ENCODE data around the gene NRCAM. TPM values are rescaled to one million over a fixed set of nuclear protein-coding genes. Genes with fewer than 3 reads are reported as not detected.

NRCAM gene
- polyA plus RNA-seq, 12 donors, result 14.1 to 60.4 (median 35.1) TPM; not detected in 1

DNA sequence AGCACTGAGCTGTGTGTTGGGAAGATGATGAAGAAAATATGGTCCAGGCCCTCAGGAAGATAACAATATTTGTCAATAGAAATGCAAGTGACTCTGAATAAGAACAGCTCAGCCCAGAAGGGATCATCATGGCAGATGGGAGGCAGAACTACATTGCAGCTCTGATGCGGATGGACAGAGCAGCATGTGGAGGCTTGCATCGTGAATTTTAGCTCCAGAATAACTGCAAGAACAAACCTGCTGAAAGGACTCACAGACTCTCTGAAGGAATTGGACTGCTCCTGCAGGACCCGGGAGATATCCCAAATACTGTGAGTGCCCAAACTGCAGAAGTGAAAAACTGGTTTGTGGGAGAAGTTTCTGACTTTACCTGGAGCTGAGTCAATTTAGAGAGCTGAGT lies 245.4 kb downstream of the NRCAM start:
- DNase-seq, result no peak

- DNase-seq, result no peak
Observed at GRCh38 chr7:108205311-108205710, 250.9 kb downstream of the NRCAM start.

DNA sequence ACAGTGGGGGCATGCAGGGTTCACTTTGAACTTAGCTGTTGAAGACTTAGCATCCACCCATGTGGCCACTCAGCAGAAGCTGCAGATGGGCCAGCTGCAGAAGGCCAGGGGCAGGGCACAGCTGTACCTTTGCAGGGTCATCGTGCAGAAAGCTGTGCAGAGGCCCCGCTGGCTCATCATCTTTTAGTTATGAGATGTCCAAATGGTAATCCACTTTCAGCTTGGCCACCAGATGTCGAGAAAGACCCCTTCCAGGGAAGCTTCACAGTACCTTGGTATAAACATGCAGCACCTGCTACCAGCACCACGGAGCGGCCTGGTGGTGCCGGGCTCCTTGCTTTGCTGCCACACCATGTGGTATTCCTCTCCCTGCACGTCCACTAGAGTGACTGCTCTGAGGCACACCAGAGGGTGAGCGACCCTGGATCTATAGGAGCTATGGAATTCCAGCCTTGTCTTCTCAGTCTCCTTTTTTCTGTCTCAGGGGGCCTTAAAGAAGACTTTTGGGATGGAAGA lies 251.9 kb downstream of the NRCAM start:
- DNase-seq, result no peak

GRCh38 chr7:108203537-108203936 lies 252.7 kb downstream of the NRCAM start:
- no peak for DNase-seq

GRCh38 chr7:108202743-108203142 lies 253.5 kb downstream of the NRCAM start:
- no peak for DNase-seq

GRCh38 chr7:108201766-108202165 lies 254.5 kb downstream of the NRCAM start:
- DNase-seq, result no peak

GRCh38 chr7:108200326-108200725 lies 255.9 kb downstream of the NRCAM start:
- no peak for DNase-seq

DNA sequence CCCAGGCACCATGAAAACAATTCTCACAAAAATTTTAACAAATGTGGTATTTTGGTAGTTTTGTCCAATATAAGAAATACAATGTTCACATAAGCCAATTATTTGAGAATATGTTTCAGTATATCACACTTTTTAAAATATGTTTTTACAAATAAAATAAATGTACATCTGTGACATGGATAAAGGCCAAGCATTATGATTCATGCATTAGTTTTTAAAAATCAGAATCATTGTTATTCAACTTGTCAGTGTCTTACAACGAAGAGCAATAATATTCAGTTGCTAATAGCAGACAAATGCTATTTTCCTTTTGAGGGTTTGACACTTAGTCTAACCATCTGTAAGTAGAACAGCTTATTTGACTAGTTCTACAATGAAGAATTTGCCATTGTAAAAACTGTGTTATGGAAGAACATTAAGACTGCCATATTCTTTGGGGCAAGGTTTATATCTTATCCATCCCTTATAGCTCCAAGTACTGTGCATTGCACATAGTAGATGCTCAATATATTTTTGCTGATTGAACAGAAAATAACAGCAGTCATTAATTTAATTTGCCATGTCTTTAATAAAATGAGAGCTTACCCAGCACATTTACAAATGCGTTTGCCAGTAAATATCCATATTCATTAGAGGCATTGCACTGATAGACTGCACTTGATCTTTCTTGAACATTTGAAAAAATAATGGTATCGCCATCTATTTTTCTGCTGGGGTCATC lies 258.7 kb downstream of the NRCAM start:
- no peak for DNase-seq

DNA sequence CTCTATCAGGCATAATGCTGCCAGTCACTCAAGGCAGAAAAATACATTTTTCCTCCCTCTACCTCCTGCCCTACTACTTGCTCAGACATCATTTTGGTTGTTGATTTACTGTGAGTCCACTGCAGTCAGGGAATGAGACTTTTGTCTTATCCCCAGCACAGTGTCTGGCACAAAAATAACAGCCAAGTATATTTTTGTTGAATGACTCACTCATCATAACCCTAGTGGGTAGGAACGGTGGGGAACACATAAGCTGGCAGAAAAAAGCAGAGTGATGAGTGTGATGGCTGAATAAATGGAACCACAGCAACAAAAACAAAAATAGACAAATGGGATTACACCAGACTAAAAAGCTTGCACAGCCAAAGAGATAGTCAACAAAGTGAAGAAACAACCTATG lies 260.2 kb downstream of the NRCAM start:
- DNase-seq, result no peak

DNA sequence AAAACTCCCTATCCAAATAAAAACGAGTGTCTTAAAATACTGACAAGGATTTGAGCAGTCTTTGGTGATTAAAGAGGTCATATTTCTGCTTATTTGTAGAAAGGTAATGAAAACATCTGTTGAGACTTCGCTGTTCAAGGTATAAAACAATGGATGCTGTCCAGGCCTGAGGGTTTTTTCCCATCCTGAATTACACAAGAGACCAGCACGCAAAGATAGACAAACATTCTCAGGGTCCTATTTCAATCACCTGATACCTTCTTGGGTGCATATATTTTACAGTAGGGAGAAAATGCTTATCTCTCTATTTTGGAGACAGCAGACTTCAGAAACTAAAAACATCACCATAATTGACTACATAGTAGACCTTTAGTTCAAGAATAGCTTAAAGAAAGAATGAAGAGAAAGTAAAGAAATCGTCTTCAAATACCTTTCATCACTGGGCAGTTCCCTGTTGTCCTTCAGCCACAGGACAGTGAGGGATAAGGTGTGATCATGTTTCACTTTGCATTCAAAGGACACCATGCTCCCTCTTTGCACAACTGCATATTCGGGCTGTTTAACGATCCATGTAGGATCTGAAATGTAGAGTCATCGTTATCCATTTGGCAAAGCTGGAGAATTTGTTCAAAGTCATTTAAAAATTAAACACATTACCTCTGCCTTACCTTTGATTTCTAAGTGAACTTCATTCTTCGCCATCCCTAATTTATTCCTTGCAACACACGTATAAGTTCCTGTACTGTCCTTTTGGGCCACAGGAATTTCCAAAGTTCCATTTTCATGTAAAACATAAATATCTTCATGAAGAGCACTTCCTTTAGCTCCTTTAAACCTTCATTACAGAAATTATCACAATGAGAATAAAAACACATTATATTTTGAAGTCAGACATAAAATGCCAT lies 262.4 kb downstream of the NRCAM start:
- no peak for DNase-seq

DNA sequence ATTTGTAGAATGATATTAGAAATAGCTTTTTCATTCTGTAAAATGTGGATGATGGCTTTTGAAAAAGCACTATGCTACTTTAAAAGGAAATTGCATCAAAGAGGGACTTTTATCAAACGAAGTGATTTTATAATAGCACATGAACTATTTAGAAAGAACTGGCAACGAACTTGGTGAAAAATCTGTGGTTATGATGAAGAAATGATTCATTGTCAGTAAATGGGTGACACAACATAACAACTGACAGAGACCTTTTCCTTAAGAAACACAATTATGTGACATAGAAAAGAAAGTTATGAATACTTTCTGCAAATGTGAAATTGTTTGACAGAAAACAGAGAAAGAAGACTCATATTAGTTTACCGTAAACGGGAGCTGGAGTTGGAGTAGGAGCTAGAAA lies 265.3 kb downstream of the NRCAM start:
- DNase-seq, result no peak

- no peak for DNase-seq
Observed at GRCh38 chr7:108189733-108190388, 266.4 kb downstream of the NRCAM start.

GRCh38 chr7:108188724-108189123 lies 267.5 kb downstream of the NRCAM start:
- no peak for DNase-seq

GRCh38 chr7:108181073-108181985 lies 274.9 kb downstream of the NRCAM start:
- peak; percentile 78 for DNase-seq

GRCh38 chr7:108178398-108178797 lies 277.8 kb downstream of the NRCAM start:
- DNase-seq, result peak; percentile 4

DNA sequence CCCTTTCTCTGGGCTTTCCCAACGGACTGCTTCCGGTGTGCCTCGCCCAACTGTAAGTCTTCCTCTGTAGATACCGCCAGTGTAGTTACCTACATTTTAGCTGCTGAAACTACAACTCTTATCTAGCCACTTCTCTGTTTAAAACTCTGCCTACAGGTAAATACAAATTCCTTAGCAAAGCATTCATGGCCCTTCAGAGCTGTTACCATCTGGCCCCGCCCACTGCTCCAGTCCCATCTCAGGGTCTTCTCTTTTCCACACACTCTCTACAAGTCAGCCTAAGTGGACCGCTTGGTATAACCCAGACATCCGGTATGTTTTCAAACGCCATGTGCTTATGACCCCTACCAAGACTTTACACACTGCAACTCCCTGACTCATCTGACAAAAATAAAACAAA lies 285.1 kb downstream of the NRCAM start:
- no peak for DNase-seq

DNA sequence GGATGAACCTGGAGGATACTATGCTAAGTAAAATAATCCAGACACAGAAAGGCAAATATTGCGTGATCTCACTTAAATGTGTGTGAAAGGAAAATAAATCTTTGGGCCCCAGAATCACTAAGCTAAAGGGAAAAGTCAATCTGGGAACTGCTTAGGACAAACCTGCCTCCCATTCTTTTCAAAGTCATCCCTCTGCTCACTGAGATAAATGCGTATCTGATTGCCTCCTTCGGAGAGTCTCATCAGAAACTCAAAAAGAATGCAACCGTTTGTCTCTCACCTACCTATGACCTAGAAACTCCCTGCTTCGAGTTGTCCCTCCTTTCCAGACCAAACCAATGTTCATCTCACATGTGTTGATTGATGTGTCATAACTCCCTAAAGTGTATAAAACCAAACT lies 286.0 kb downstream of the NRCAM start:
- no peak for DNase-seq

DNA sequence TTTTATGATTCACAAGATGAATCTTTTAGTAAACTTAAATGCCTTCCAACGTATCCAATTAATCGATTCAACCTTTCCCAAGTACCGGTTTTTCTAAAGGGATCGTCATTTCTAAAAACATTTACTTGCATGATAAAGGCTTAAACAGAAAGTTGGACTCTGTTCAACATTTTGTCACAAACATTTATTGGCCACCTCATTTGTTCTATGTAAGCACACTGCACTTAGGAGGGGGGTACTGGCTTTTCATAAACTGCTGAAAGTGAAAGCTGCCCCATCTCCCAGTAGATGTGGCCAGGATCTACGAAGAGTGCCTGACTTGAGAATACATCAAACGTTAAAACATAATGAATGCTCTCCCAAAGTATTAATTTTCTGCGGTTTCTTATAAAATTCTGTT lies 288.8 kb downstream of the NRCAM start:
- no peak for DNase-seq

DNA sequence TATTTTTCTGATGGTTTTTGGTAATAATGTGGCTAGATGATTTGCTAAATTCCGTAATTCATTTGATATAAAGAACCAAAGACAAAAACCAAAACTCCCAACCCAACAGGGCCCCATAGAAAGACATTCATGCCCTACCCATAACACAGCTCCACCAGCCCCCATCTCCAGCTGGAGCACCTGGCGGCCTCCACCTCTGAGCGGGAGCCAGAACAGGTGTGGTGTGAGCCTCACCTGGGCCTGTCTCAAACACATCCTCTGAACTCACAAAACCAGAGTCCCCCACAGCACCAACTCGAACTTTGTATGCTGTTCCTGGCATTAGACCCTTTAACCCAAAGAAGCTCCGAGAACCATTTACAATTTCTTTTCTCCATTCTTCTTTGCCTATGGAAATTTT lies 289.5 kb downstream of the NRCAM start:
- DNase-seq, result no peak

- DNase-seq, result no peak
Observed at GRCh38 chr7:108165723-108166122, 290.5 kb downstream of the NRCAM start.

GRCh38 chr7:108164946-108165345 lies 291.3 kb downstream of the NRCAM start:
- no peak for DNase-seq
